B cell (primary cell): ENCODE data around the gene CCDC78. TPM values are rescaled to one million over a fixed set of nuclear protein-coding genes. Genes with fewer than 3 reads are reported as not detected.
A peak's percentile ranks its signal among the peaks of the same experiment; 100 is the strongest.

Source experiments
- ATAC-seq: fragments of 200-7000 bp; cut with Tn5 transposase; one replicate; pipeline ENCODE4 v1.10.0; 2021; ENCODE audit warnings: low read depth, mild to moderate bottlenecking, moderate number of reproducible peaks, moderate library complexity
- CTCF ChIA-PET: fragments of 350-600 bp; sonication (Branson Sonifier 250); formaldehyde crosslinking; loops from one replicate; lab custom pipeline; 2021; ENCODE audit warnings: antibody characterized with exemption, inconsistent platforms; lab: Charles Lee
- POLR2A ChIA-PET: fragments of 350-600 bp; sonication (Branson Sonifier 250); formaldehyde crosslinking; loops from one replicate; lab custom pipeline; 2021; ENCODE audit warnings: antibody characterized with exemption; lab: Charles Lee
- DNase-seq: peaks from one replicate; pipeline ENCODE4 v3.0.0; 2013
- H2AFZ ChIP-seq: 2 replicates; pipeline ENCODE4 v1.6.1; 2012; ENCODE audit warnings: mild to moderate bottlenecking, low read depth, low read length; ENCODE audit not compliant: insufficient read depth, poor library complexity, severe bottlenecking
- H3K27ac ChIP-seq, 2 donors: 1 replicate in 1 of 2; 2 replicates in 1 of 2; pipeline ENCODE4 v1.5.1; 2012 to 2013; ENCODE audit warnings: low read length in 2 of 2, mild to moderate bottlenecking in 2 of 2, moderate library complexity in 1 of 2
- H3K27me3 ChIP-seq, 4 experiments: fragments of 200-600 bp in 1 of 4; sonication (generic) in 1 of 4; replicated peaks in 1 of 4; 1 replicate in 2 of 4; 2 replicates in 2 of 4; pipeline versions ENCODE4 v1.6.1 to v1.7.0; 2013 to 2016; ENCODE audit warnings: low read length in 3 of 4, mild to moderate bottlenecking in 2 of 4, mixed read lengths in 1 of 4, moderate library complexity in 1 of 4; ENCODE audit not compliant: insufficient read depth in 4 of 4, control insufficient read depth in 3 of 4; ENCODE audit errors: control extremely low read depth in 1 of 4
- H3K36me3 ChIP-seq, 2 experiments: replicated peaks in 1 of 2; 1 replicate in 1 of 2; 2 replicates in 1 of 2; pipeline versions ENCODE4 v1.6.1 to v1.7.1; 2013; ENCODE audit warnings: low read length in 1 of 2; ENCODE audit not compliant: insufficient read depth in 2 of 2, control insufficient read depth in 1 of 2; ENCODE audit errors: control extremely low read depth in 1 of 2, extremely low read depth in 1 of 2
- H3K4me1 ChIP-seq, 2 donors: fragments of 200-600 bp in 1 of 2; sonication (generic) in 1 of 2; 1 replicate in 1 of 2; 2 replicates in 1 of 2; pipeline versions ENCODE4 v1.5.1 to v1.6.1; 2013 to 2017; ENCODE audit warnings: low read length in 2 of 2; ENCODE audit not compliant: control insufficient read depth in 2 of 2, insufficient read depth in 2 of 2
- H3K4me2 ChIP-seq: replicated peaks from 2 replicates; pipeline ENCODE3; 2012; ENCODE audit warnings: mild to moderate bottlenecking, low read depth, low read length; ENCODE audit not compliant: poor library complexity, severe bottlenecking
- H3K4me3 ChIP-seq, 5 experiments: fragments of 200-600 bp in 1 of 5; sonication (generic) in 1 of 5; 1 replicate in 3 of 5; 2 replicates in 2 of 5; pipeline versions ENCODE4 v1.5.1 to v1.7.0; 2011 to 2016; ENCODE audit warnings: low read length in 4 of 5, mild to moderate bottlenecking in 4 of 5, low read depth in 2 of 5, control low read depth in 1 of 5, moderate library complexity in 1 of 5; ENCODE audit not compliant: insufficient read depth in 1 of 5; ENCODE audit errors: control extremely low read depth in 1 of 5, extremely low read depth in 1 of 5
- H3K79me2 ChIP-seq: fragments of 200-600 bp; sonication (generic); one replicate; pipeline ENCODE4 v1.6.0; 2016; ENCODE audit warnings: low read length; ENCODE audit not compliant: control insufficient read depth, insufficient read depth
- H3K9ac ChIP-seq: fragments of 200-600 bp; sonication (generic); 2 replicates; pipeline ENCODE4 v1.6.1; 2017; ENCODE audit warnings: mild to moderate bottlenecking, low read length, moderate library complexity
- H3K9me3 ChIP-seq, 3 donors: one replicate each; pipeline versions ENCODE4 v1.6.1 to v1.7.1; 2013; ENCODE audit warnings: low read length in 2 of 3; ENCODE audit not compliant: control insufficient read depth in 2 of 3, insufficient read depth in 1 of 3; ENCODE audit errors: control extremely low read depth in 1 of 3
- H4K20me1 ChIP-seq: 2 replicates; pipeline ENCODE4 v1.6.0; 2012; ENCODE audit warnings: mild to moderate bottlenecking, low read length; ENCODE audit not compliant: insufficient read depth, control insufficient read depth, poor library complexity, severe bottlenecking
- H3K27ac Mint-ChIP-seq: one replicate; pipeline ENCODE4 v1.8.0; 2021; ENCODE audit warnings: mixed read lengths
- H3K27me3 Mint-ChIP-seq: one replicate; pipeline ENCODE4 v1.8.0; 2021; ENCODE audit warnings: mixed read lengths
- H3K4me1 Mint-ChIP-seq: one replicate; pipeline ENCODE4 v1.8.0; 2021; ENCODE audit warnings: mixed read lengths
- H3K4me3 Mint-ChIP-seq: one replicate; pipeline ENCODE4 v1.8.0; 2021; ENCODE audit warnings: mixed read lengths
- H3K9me3 Mint-ChIP-seq: one replicate; pipeline ENCODE4 v1.8.0; 2022; ENCODE audit warnings: mixed read lengths; ENCODE audit not compliant: insufficient read depth
- EZH2 ChIP-seq: IDR thresholded peaks from 2 replicates; pipeline ENCODE4 v1.6.1; 2012; ENCODE audit warnings: borderline replicate concordance, low read depth, mild to moderate bottlenecking, moderate library complexity, low read length; ENCODE audit not compliant: insufficient read depth, poor library complexity, severe bottlenecking
- WGBS: methylation state at CpG from one replicate; pipeline ENCODE4 v1.1.5; 2013; ENCODE audit warnings: missing lambda C conversion rate; ENCODE audit not compliant: insufficient coverage; 5-methylcytosine and 5-hydroxymethylcytosine counted together
- intact Hi-C: fragments of 100-400 bp; cut with micrococcal nuclease; formaldehyde crosslinking; loops from one replicate; pipeline ENCODE4 v1.10.0; 2022
- polyA plus RNA-seq: library from polyadenylated mRNA; depleted of rRNA; stranded (reverse); fragments of >200 nt; gene quantifications from 2 replicates; pipeline ENCODE4 v1.2.3, GENCODE V29; 2012
- total RNA-seq, 2 donors: library from RNA; stranded (reverse); fragments of 120-200 nt in 1 of 2; gene quantifications; 1 replicate in 1 of 2; 2 replicates in 1 of 2; pipeline versions ENCODE4 v1.2.3 to v1.2.4, GENCODE V29; 2013 to 2022
- TF ChIP-seq, protein P1 (sequence below): fragments of 200-600 bp; IDR thresholded peaks from one replicate; pipeline ENCODE4 v1.8.0; 2022; ENCODE audit warnings: antibody characterized with exemption, mild to moderate bottlenecking

Gene CCDC78
- total and polyA plus RNA-seq, 2 donors (not counting 1 experiment from before 2014, with no cell fraction given): 11.8 to 34.2 TPM

DNA sequence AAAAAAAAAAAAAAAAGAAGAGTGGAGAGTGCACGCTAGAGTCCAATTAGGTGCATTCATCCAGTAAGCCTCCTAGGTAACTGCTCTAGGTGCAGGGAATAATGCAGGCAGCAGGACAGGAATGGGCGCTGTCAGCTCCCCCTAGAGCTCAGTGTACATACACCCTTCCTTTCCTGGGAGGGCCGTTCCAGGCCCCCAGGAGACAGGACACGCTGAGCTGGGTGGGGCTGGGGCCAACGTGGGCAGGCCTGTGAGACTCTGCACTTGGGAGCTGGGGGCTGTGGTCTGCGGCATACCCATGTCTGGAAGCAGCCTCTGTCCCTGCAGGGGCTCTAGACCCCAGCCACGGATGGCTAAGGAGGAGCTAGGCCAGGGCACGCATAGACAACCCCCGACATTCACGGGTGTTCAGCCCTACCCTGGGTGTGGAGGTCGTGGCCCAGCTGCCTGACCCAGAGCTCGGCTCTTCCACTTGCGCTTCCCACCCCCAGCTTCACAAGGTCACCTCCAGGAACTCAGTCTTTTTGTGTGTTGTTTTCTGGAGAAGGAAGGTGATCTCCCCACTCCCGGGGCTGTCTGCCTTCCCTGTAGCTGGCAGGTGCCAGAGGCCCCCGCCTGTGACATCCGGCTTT, 6.3 kb downstream of the CCDC78 start:
- intact Hi-C loops: loop anchor here (5.0 kb wide), 2 partner anchors 38 to 252 kb away; partner anchors contain the start of genes JMJD8, LMF1 and STUB1
- Histone ChIP-seq H3K9me3 (peaks cover 0 to 11% (median 0%) of the 10 kb centered on the region in 3 donors), H3K9ac (peak overlapping the region; percentile 77), H3K79me2 (no peaks in the 10 kb centered on the region), H3K4me3 (peak overlapping the region in 4 of 5 experiments; percentile 65 to 76 (median 74)), H3K36me3 (no peaks in the 10 kb centered on the region), H3K27me3 (peaks cover 0 to 11% (median 5%) of the 10 kb centered on the region in 4 experiments), H2AFZ (peak overlapping the region; percentile 77), H4K20me1 (peaks cover 20% of the 10 kb centered on the region), H3K4me2 (peak overlapping the region; percentile 98), H3K4me1 (peaks cover 23 to 33% of the 10 kb centered on the region in 2 donors), H3K27ac (peak overlapping the region in 1 of 2 donors; percentile 86)
- peak; percentile 41 for DNase-seq
- peak overlapping the region; percentile 80 for H3K27ac Mint-ChIP-seq
- no peak for ATAC-seq
- WGBS: 2% methylated on average over 7 of the region's 16 CpGs
- POLR2A ChIA-PET: interaction anchor here (0.6 to 1.4 kb wide), 7 partner anchors 8 to 379 kb away, joined by 3 to 11 read pairs (median 4); partner anchors contain the start of genes JMJD8 and WDR24
- CTCF ChIA-PET: interaction anchor here (1.1 to 3.8 kb wide), 3 partner anchors 9 to 65 kb away, joined by 3 to 26 read pairs (median 9); partner anchors contain the start of gene CIAO3
- H3K27me3 Mint-ChIP-seq: no peaks in the 10 kb centered on the region
- peak overlapping the region; percentile 84 for H3K4me3 Mint-ChIP-seq
- no peaks in the 10 kb centered on the region for H3K9me3 Mint-ChIP-seq
- peaks cover 11% of the 10 kb centered on the region for H3K4me1 Mint-ChIP-seq
- TF ChIP-seq EZH2: no peak
- TF ChIP-seq, protein P1, sequence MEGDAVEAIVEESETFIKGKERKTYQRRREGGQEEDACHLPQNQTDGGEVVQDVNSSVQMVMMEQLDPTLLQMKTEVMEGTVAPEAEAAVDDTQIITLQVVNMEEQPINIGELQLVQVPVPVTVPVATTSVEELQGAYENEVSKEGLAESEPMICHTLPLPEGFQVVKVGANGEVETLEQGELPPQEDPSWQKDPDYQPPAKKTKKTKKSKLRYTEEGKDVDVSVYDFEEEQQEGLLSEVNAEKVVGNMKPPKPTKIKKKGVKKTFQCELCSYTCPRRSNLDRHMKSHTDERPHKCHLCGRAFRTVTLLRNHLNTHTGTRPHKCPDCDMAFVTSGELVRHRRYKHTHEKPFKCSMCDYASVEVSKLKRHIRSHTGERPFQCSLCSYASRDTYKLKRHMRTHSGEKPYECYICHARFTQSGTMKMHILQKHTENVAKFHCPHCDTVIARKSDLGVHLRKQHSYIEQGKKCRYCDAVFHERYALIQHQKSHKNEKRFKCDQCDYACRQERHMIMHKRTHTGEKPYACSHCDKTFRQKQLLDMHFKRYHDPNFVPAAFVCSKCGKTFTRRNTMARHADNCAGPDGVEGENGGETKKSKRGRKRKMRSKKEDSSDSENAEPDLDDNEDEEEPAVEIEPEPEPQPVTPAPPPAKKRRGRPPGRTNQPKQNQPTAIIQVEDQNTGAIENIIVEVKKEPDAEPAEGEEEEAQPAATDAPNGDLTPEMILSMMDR: no peak

DNA sequence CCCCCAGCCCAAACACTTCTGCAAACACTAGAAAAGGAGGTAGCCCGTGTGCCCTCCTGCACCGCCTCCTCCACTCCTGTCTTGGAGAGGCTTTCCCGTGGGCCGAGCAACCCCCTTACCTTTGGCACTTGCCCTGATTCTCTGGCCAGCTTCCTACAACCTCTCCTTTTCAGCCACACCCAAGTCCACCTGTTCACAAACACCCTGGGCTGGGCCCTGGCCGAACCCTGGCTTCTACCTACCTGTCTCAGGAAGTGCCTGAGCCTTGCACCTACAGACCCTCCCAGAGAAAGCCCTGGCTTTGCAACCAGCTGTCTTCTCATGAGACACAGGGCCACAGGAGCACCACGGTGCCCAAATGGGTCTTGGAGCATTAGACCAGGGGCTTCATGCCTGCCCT, 7.3 kb downstream of the CCDC78 start:
- no peak overlapping the region for H3K27ac Mint-ChIP-seq
- H3K36me3 ChIP-seq: no peaks in the 10 kb centered on the region
- H3K4me3 ChIP-seq: no peak overlapping the region
- peaks cover 20% of the 10 kb centered on the region for H4K20me1 ChIP-seq
- WGBS: 91% methylated on average over 5 of the region's 6 CpGs
- no peaks in the 10 kb centered on the region for H3K27me3 Mint-ChIP-seq
- peak overlapping the region; percentile 42 for H3K4me3 Mint-ChIP-seq
- CTCF ChIA-PET: no interaction called here
- no peak overlapping the region for H3K9ac ChIP-seq
- peaks cover 0 to 15% (median 0%) of the 10 kb centered on the region in 3 donors for H3K9me3 ChIP-seq
- DNase-seq (no peak), ATAC-seq (no peak)
- peaks cover 11% of the 10 kb centered on the region for H3K4me1 Mint-ChIP-seq
- intact Hi-C loops: loop anchor here (5.0 kb wide), 1 partner anchor 253 kb away; the partner anchor contains the start of gene LMF1
- POLR2A ChIA-PET: interaction anchor here (0.7 to 1.3 kb wide), 3 partner anchors 9 to 192 kb away, joined by 9 to 11 read pairs (median 11); no protein-coding TSS in a partner anchor
- no peaks in the 10 kb centered on the region for H3K9me3 Mint-ChIP-seq
- TF ChIP-seq, protein P1: no peak
- TF ChIP-seq EZH2: no peak
- H3K4me2 ChIP-seq: no peak overlapping the region
- peaks cover 0 to 18% (median 9%) of the 10 kb centered on the region in 4 experiments for H3K27me3 ChIP-seq
- H3K27ac ChIP-seq: no peak overlapping the region
- no peaks in the 10 kb centered on the region for H3K79me2 ChIP-seq
- H2AFZ ChIP-seq: no peak overlapping the region
- peaks cover 28 to 39% of the 10 kb centered on the region in 2 donors for H3K4me1 ChIP-seq
